ENCODE results near the gene MAPKAP1.

Gene MAPKAP1

DNA sequence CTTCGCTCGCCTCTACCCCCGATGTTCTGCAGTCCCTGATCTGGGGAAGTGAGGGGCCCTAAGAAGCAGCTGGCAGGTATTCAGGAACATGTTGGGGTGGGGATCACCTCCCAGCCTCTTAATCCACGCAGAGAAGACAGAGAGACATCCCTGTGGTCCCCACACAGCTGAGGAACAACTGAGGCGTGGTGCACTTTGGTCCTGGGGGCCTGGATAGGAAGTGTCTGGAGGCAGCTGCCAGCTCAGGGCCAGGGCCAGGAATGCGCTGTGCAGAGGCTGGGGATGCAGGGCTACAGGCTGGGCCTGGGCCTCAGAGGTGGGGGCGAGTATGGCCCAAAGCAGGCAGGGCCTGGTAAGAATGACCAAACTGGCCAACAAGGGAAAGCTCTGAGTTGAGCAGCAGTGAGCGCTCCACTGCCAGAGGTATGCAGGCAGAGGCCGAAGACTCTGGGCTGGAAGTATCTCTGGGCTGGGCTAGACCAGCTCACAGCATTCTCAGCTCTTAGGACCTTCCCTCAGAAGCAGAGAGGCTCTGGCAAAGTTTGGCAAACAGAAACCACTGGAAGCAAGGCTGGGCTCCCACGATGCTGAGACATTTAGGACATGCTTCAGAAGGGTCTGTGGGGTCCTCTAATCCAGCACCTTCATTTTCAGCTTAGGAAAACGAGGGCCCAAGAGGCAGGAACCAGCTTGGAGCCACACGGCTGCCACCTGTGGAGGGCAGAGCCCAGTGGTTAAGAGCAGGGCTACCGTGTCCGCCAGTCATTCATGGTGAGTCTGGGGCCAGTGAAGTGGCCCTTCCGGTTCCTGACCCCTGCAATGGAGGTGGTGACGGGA lies 271.0 kb downstream of the MAPKAP1 start:
- no peak for DNase-seq (ENCODE audit: insufficient read length, low spot score)
- FAIRE-seq: no peak
- TF ChIP-seq POLR2AphosphoS5 (IDR thresholded peaks at IDR 0.05; ENCODE audit: low read depth, low read length) (no peak), POLR2A (IDR thresholded peaks at IDR 0.05; ENCODE audit: low read depth, low read length) (no peak), PAX5 (IDR thresholded peaks at IDR 0.05; ENCODE audit: insufficient read depth, low read length, severe bottlenecking) (no peak), POU2F2 (IDR thresholded peaks at IDR 0.05; ENCODE audit: low read depth, low read length) (no peak), SPI1 (IDR thresholded peaks at IDR 0.05; ENCODE audit: low read depth, low read length) (no peak), TAF1 (IDR thresholded peaks at IDR 0.05; ENCODE audit: low read depth, low read length) (no peak)

DNA sequence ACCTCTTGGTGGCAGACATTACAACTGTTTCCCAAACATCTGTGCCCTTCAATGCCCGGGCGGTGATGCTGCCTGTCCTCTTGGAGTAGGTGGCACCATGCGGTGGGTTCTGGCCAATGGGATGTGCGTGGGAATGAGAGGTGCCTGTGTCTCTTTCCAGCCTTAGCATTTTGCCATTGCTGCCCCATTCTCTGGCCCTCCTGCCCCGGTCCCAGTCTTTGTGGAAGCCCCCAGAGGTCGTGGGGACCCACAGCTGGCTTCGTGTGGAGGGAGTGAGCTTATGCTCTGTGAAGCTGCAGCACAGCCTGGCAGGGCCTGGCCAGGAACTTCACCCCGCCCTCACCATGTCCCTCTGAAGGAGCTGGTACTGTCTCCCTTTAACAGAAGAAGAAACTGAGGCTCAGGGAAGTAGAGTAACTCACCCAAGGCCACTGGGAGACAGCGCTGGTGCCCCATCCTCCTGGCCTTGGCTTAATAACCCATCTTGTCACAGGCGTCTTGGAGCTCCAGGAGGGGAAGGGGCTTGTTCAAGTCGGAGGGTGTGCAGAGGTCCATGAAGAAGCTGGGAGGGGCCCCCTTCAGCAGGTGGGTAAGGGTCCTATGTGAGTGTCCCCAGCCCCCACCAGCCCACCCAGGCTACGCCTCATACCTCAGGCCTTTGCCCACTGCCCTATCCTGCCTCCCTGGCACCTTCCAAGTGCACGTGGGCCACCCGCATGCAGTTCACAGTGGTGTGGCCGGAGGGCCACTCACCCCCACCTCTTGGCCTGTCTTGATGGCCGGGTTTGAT lies 271.8 kb downstream of the MAPKAP1 start:
- DNase-seq (ENCODE audit: insufficient read length, low spot score) (no peak), FAIRE-seq (no peak)
- no peak for TF ChIP-seq TAF1 (IDR thresholded peaks at IDR 0.05; ENCODE audit: low read depth, low read length)
- TF ChIP-seq SPI1 (IDR thresholded peaks at IDR 0.05; ENCODE audit: low read depth, low read length): no peak
- TF ChIP-seq PAX5 (IDR thresholded peaks at IDR 0.05; ENCODE audit: insufficient read depth, low read length, severe bottlenecking): no peak
- no peak for TF ChIP-seq POLR2A (IDR thresholded peaks at IDR 0.05; ENCODE audit: low read depth, low read length)

DNA sequence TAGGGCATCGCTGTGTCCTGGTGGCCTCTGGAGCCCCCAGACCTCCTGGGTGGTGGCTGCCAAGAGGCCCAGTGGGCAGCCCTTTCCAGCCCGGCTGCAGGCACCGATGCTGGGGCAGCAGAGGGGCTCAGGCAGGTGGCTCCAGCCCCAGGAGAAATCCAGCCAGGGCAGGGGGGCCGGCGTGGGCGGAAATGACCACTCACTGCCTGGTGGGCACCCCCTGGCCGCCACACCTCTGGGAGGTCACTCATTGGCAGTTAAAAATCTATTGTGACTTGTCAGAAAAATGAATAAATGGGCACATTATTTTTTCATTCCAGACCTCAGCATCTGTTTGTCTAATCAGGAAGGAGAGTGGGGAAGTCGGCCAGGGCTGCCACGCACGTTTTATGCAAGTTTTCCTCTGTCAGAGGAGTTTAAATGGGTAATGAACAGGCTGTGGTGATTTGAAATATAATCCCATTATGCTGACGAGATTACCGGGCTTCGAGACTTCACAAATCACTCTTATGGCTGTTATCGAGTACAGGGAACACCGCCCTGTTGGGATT lies 273.5 kb downstream of the MAPKAP1 start:
- TF ChIP-seq POLR2A (IDR thresholded peaks at IDR 0.05; ENCODE audit: low read depth, low read length): no peak
- TF ChIP-seq POLR2AphosphoS5 (IDR thresholded peaks at IDR 0.05; ENCODE audit: low read depth, low read length): no peak
- TF ChIP-seq SPI1 (IDR thresholded peaks at IDR 0.05; ENCODE audit: low read depth, low read length): no peak
- TF ChIP-seq POU2F2 (IDR thresholded peaks at IDR 0.05; ENCODE audit: low read depth, low read length): no peak
- TF ChIP-seq PAX5 (IDR thresholded peaks at IDR 0.05; ENCODE audit: insufficient read depth, low read length, severe bottlenecking): no peak
- no peak for TF ChIP-seq TAF1 (IDR thresholded peaks at IDR 0.05; ENCODE audit: low read depth, low read length)
- FAIRE-seq (no peak), DNase-seq (ENCODE audit: insufficient read length, low spot score) (no peak)

DNA sequence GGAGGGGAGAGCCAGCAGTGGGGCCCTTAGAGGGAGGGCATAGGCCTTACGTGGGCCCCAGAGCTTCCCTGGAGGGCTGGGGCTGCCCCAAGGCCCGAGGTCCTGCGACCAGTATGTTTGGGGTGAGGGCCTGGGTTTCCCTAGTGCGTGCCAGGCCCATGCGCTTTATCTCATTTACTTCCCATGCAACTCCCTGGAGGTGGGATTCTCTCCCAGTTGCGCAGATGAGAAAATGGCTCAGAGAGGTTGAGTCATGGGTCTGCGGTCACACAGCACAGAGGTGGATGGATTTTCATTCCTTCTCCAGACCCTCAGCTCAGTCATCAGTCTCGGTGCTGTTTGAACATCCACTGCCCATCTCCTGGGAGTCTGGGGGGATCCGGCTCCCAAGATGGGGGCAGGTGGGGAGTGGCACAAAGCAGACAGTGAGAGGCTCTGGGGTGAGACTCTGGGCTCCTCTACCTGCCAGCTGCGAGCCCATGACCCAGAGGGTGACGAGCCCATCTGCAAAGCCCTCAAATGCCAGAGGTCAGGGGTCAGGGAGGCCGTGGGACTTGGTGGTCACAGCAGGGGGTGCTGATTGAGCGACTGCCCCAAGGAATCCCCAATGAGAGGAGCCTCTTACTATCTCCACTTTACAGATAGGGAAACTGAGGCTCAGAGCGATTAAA lies 274.2 kb downstream of the MAPKAP1 start:
- DNase-seq (ENCODE audit: insufficient read length, low spot score) (no peak), FAIRE-seq (no peak)
- TF ChIP-seq SPI1 (IDR thresholded peaks at IDR 0.05; ENCODE audit: low read depth, low read length): no peak

DNA sequence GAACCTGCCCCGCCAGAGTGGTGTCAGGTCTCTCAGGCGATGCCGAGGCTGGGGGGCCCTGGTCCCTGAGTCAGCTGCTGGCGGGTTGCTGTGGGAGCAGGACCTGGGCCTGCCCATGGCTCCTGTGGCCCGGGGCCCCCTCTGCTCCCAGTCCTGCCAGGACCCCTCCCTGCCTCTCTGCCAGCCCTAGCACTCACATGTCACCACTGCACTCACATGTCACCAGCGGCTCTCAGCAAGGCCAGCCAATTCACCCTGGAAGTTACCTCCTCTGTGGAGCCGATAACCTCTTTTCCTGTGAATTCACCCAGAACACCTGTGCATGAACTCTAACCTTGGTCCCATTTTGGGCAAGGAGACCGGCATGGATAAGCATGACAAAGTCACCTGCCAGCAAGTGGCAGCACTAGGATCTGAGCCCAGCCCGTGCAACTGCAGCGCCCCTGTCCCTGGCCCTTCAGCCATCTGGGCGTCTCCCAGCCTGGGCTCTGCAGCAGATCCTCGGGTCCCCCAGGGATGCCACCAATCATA lies 275.2 kb downstream of the MAPKAP1 start:
- no peak for DNase-seq (ENCODE audit: insufficient read length, low spot score)
- FAIRE-seq: no peak
- TF ChIP-seq SPI1 (IDR thresholded peaks at IDR 0.05; ENCODE audit: low read depth, low read length) (no peak), POLR2AphosphoS5 (IDR thresholded peaks at IDR 0.05; ENCODE audit: low read depth, low read length) (no peak), POU2F2 (IDR thresholded peaks at IDR 0.05; ENCODE audit: low read depth, low read length) (no peak), POLR2A (IDR thresholded peaks at IDR 0.05; ENCODE audit: low read depth, low read length) (no peak), PAX5 (IDR thresholded peaks at IDR 0.05; ENCODE audit: insufficient read depth, low read length, severe bottlenecking) (no peak), TAF1 (IDR thresholded peaks at IDR 0.05; ENCODE audit: low read depth, low read length) (no peak)

DNA sequence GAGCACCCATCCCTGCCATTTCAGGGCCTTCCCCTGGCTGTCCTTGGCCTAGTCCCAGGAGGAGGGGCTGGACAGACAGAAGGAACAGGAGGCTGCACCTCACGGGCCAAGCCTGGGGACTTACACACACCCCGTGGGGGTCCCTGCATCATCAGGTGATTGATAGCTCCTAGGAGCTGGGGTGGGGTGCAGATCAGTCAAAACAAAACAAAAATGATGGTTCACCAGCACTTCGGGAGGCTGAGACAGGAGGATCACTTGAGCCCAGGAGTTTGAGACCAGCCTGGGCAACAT lies 276.0 kb downstream of the MAPKAP1 start:
- DNase-seq (ENCODE audit: insufficient read length, low spot score) (no peak), FAIRE-seq (no peak)
- TF ChIP-seq PAX5 (IDR thresholded peaks at IDR 0.05; ENCODE audit: insufficient read depth, low read length, severe bottlenecking) (no peak), SPI1 (IDR thresholded peaks at IDR 0.05; ENCODE audit: low read depth, low read length) (no peak), POU2F2 (IDR thresholded peaks at IDR 0.05; ENCODE audit: low read depth, low read length) (no peak), POLR2AphosphoS5 (IDR thresholded peaks at IDR 0.05; ENCODE audit: low read depth, low read length) (no peak), TAF1 (IDR thresholded peaks at IDR 0.05; ENCODE audit: low read depth, low read length) (no peak), POLR2A (IDR thresholded peaks at IDR 0.05; ENCODE audit: low read depth, low read length) (no peak)

DNA sequence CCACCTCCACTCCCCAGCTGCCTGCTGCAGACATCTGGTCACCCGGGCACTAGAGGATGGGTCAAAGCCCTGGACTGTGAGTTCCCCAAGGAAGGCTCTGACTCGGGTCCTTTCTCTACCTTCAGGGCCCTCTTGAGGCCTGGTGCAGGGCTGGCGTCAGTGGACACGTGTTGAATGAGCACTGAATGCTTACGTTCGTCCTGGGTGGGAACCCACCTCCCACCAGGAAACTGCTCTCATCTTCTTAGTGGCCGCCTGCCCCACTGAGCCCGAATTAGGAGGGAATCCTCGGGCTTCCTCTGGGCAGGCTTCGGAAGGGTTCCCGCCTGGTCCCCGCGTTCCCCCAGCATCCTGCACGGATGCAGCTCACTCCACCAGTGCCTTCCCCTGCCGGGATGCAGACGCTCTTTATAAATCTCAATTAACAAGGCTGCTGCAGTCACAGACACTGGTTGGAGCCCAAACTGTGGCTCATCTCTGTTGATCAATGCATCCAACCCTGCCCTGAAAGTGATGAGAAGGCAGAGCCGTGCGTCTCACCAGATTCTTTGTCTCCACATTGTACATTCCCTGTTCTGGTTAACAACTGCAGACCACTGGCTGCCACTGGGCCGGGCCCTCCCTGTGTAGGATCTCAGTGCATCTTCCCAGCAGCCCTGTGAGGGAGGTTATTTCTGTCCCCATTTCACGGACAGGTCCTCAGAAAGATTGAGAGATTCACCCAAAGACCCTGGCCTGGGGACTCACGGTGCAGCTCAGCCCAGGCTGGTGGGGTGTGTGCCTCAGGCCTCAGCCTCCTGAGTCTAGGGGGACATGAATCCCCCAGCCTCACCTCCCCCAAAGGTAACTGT lies 276.6 kb downstream of the MAPKAP1 start:
- no peak for FAIRE-seq
- TF ChIP-seq PAX5 (IDR thresholded peaks at IDR 0.05; ENCODE audit: insufficient read depth, low read length, severe bottlenecking) (no peak), TAF1 (IDR thresholded peaks at IDR 0.05; ENCODE audit: low read depth, low read length) (no peak), POU2F2 (IDR thresholded peaks at IDR 0.05; ENCODE audit: low read depth, low read length) (no peak), POLR2A (IDR thresholded peaks at IDR 0.05; ENCODE audit: low read depth, low read length) (no peak), POLR2AphosphoS5 (IDR thresholded peaks at IDR 0.05; ENCODE audit: low read depth, low read length) (no peak), SPI1 (IDR thresholded peaks at IDR 0.05; ENCODE audit: low read depth, low read length) (no peak)
- DNase-seq (ENCODE audit: insufficient read length, low spot score): no peak

DNA sequence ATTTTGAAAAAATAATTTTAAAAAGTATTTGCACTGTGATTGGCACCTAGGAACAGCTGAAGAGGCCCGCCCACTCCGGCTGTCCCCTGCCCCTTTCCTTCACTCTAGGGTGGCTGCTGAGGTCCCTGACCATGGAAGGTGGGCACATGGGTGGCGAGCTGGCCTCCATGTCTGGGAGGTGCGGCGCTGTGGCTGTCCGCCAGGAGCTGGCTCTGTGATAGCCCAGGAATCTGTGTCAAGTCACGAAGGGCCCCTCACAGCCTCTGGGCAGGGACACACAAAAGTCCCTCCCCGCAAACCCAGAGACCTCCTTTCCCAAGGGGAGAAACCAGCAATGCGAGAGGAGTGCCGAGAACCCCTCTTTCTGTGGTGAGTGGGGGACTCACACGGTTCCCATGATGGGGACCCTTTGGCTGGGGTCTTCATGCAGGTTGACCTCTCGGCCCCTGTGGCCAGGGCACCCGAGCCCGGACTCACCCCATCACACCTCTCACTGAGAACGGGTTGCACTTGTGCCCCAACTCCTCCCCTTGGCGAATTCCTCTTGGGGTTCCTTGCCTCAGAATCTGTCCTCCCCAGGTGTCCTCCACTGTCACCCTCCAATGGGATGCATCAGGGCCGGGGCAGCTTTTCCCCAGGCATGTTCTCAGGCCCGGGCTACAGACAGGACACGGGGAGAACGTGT lies 277.4 kb downstream of the MAPKAP1 start:
- DNase-seq (ENCODE audit: insufficient read length, low spot score) (no peak), FAIRE-seq (no peak)
- TF ChIP-seq PAX5 (IDR thresholded peaks at IDR 0.05; ENCODE audit: insufficient read depth, low read length, severe bottlenecking): no peak
